AG09309 (cell line): ENCODE measurements around the gene SOX5.

ENCODE experiments used
- DNase-seq: peaks from one replicate; pipeline ENCODE4 v3.0.0-alpha.2; 2010; ENCODE audit warnings: low read depth
- H3K4me3 ChIP-seq: 2 replicates; pipeline ENCODE4 v1.5.1; 2011; ENCODE audit warnings: mild to moderate bottlenecking, low read depth, low read length, moderate library complexity; ENCODE audit not compliant: control insufficient read depth
- TF ChIP-seq, protein P1 (sequence below): IDR thresholded peaks from 2 replicates; pipeline ENCODE4 v1.5.1; 2011; ENCODE audit warnings: mild to moderate bottlenecking, low read depth, low read length, inconsistent platforms; ENCODE audit not compliant: insufficient read depth, control insufficient read depth; ENCODE audit errors: missing control alignments

The SOX5 gene

DNA sequence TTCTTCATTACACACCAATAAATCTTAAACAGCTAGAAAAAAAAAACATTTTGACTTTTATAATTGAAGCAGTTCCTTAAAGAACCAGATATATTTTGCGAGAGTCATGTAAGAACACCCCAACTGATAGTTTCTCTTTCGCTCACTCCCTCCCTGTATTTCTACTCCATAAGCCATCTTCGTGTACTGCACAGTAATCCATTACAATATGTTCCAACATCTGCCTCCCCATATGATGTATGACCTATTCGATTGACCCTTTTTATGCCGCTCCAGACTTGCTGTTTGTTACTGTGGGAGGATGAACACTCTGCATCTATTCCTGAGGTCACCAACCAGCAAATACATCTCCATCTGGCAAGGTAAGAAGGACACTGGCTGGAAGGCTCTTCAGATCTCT, 331.7 kb downstream of the SOX5 start:
- TF ChIP-seq, protein P1, sequence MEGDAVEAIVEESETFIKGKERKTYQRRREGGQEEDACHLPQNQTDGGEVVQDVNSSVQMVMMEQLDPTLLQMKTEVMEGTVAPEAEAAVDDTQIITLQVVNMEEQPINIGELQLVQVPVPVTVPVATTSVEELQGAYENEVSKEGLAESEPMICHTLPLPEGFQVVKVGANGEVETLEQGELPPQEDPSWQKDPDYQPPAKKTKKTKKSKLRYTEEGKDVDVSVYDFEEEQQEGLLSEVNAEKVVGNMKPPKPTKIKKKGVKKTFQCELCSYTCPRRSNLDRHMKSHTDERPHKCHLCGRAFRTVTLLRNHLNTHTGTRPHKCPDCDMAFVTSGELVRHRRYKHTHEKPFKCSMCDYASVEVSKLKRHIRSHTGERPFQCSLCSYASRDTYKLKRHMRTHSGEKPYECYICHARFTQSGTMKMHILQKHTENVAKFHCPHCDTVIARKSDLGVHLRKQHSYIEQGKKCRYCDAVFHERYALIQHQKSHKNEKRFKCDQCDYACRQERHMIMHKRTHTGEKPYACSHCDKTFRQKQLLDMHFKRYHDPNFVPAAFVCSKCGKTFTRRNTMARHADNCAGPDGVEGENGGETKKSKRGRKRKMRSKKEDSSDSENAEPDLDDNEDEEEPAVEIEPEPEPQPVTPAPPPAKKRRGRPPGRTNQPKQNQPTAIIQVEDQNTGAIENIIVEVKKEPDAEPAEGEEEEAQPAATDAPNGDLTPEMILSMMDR: no peak
- H3K4me3 ChIP-seq: no peak overlapping the region
- DNase-seq: no peak

DNA sequence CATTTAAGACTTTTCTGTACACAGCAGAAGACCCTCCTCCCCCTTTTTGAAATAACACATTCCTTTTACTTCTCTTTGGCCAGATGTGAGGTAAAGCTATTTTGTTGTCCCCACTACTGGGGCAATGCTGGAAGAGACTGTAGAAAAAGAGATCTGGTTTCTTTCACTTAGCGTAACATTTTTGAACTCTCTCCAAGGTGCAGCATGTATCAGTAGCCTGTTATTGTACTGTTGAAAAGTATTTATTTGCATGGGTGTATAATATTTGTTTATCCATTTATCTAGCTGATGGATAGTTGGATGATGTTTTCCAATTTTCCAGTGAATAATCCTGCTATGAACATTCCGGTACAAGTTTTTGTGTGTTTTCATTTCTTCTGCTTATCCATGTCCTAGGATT, 335.2 kb downstream of the SOX5 start:
- TF ChIP-seq, protein P1: no peak

DNA sequence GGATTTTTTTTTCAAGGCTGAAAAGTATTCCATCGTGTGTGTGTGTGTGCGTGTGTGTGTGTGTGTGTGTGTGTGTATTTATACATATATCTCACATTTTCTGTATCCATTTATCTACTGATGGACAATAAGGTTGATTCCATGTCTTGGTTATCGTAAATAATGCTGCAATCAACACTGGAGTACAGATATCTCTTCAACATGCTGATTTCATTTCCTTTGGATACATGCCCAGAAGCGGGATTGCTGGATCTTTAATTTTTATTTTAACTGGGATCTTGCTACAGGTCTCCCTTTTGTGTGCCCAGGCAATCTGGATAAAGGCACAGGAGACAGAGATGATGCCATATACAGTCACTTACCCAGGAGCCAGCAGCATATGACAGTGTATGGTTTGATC, 338.1 kb downstream of the SOX5 start:
- TF ChIP-seq, protein P1: no peak
- no peak for DNase-seq
- no peak overlapping the region for H3K4me3 ChIP-seq

More for the DNA sequence above, 335.2 kb downstream of the SOX5 start:
- H3K4me3 ChIP-seq: no peak overlapping the region
- no peak for DNase-seq

DNA sequence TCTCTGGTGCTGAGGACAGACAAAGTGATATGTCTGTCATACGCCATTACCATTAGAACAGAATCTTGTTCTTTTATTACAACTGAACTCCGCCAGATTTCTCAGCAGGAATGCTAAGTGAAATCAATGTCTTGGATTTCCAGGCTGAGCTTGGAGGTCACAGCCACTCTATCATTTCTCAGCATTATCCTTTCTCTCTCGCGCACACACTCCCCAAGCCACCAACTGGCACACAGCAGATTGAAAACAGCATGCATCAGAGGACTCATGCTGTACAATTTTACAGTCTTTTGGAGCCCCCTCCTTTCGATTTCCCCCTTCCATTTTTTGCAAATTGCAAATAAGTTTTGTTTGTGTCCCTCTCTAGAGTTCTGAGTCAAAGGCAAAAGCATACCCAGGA, 348.6 kb downstream of the SOX5 start:
- TF ChIP-seq, protein P1: no peak
- no peak for DNase-seq
- no peak overlapping the region for H3K4me3 ChIP-seq

DNA sequence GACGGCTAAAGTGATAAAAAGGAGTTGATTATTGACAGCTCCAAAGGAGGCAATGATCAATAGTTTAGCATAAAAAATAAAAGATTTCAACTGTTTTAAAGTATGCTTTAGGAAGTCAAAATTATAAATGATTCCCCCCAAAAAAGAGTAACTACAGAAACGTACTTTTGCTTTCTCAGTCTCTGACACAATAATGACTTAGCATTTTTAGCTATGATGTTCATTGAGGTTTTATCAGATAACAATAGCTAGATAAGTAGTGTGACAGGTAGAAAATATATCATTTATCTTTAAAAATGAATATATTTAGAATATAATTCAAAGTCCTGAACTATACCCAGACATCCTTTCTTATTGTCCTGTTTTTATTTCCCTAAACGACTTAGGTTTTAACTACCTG, 352.9 kb downstream of the SOX5 start:
- no peak for DNase-seq
- no peak overlapping the region for H3K4me3 ChIP-seq
- TF ChIP-seq, protein P1: no peak

DNA sequence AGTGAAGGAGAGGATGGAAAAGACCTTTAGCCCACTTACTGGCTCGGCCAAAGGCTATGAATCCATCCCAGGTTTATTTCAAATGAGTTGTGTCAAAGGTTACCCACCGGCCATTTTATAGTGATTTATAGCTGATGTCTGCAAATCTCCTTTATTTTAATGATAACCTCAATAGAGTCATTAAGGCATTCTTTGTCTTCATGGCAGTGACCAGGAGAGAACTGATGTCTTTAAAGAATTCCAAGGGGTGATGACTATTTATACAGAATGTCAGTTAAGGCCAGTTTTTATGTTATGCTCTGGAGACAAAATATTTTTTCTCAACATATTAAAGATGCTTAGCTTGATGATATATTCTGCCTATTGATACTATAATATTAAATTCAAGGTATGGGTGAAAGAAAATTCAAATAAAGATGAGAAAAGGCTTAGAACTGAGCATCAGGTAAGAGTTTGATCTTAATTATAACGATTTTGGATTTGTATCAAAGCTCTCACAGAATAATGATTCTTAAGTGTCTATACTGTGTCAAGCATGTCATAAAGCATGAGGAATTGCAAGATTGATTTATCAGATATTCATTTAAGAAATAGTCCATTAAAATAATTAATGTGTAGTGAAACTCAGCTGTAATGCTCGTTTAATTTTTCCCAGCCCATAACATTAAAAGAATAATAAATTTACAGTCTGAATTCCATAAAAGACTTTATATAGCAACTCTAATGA, 361.5 kb downstream of the SOX5 start:
- no peak overlapping the region for H3K4me3 ChIP-seq
- TF ChIP-seq, protein P1: no peak
- no peak for DNase-seq
